Left lung (tissue), 10 donors: ENCODE measurements around the gene ZNF429. TPM values are rescaled to one million over a fixed set of nuclear protein-coding genes. Genes with fewer than 3 reads are reported as not detected.
"Not testable (repeated sequence)": the region's sequence is repeated elsewhere in the genome, so short reads cannot be mapped to it uniquely, and the experiment has no call there.

Experiments
- ATAC-seq: fragments of 200-7000 bp; cut with Tn5 transposase; one replicate; pipeline ENCODE4 v1.9.1; 2020; ENCODE audit warnings: moderate library complexity
- DNase-seq, 4 donors: peaks; one replicate each; pipeline ENCODE4 v3.0.0-alpha.2; 2013 to 2020
- H3K27ac ChIP-seq, 2 donors: fragments of 200-600 bp; sonication (generic) in 1 of 2; one replicate each; pipeline versions ENCODE4 v1.5.0 to v1.8.0; 2020 to 2021
- H3K27me3 ChIP-seq, 2 donors: fragments of 200-600 bp; sonication (generic) in 1 of 2; one replicate each; pipeline versions ENCODE4 v1.5.0 to v1.8.0; 2020 to 2021
- H3K36me3 ChIP-seq, 2 donors: fragments of 200-600 bp; sonication (generic) in 1 of 2; one replicate each; pipeline versions ENCODE4 v1.5.0 to v1.8.0; 2020 to 2021
- H3K4me1 ChIP-seq, 2 donors: fragments of 200-600 bp; one replicate each; pipeline ENCODE4 v1.8.0; 2021
- H3K4me3 ChIP-seq, 2 donors: fragments of 200-600 bp; sonication (generic) in 1 of 2; one replicate each; pipeline versions ENCODE4 v1.5.0 to v1.8.0; 2020 to 2021; ENCODE audit warnings: mild to moderate bottlenecking in 1 of 2
- H3K9me3 ChIP-seq, 2 donors: fragments of 200-600 bp; sonication (generic) in 1 of 2; one replicate each; pipeline versions ENCODE4 v1.5.0 to v1.8.0; 2020 to 2021
- CTCF ChIP-seq, 2 donors: fragments of 200-600 bp; sonication (generic) in 1 of 2; IDR thresholded peaks; one replicate each; pipeline versions ENCODE4 v1.5.0 to v1.8.0; 2021; ENCODE audit warnings: antibody characterized with exemption in 2 of 2
- intact Hi-C, 2 donors: fragments of 100-400 bp; cut with DNase I; formaldehyde crosslinking; loops; one replicate each; pipeline versions ENCODE4 v1.11.2 to v1.14.2; 2022
- polyA plus RNA-seq, 6 donors: library from polyadenylated mRNA; unstranded; fragments of 120-200 nt; gene quantifications; one replicate each; pipeline ENCODE4 v1.2.1, GENCODE V29; 2013; ENCODE audit not compliant: insufficient read length in 6 of 6
- total RNA-seq, 2 donors: library from RNA; stranded (reverse); fragmentation: NEBNext Ultra II Directional; extraction: Animal tissue kit (Norgen Biotek cat#: 25700); gene quantifications; one replicate each; pipeline ENCODE4 v1.2.1, GENCODE V29; 2021
- donor health status: DM: no; HTN: yes; CAD: no.
- donor health status: DM: no; HTN: no; CAD: no.

Gene ZNF429
- total and polyA plus RNA-seq, 8 donors = 12.5 to 31.7 (median 26.3) TPM

GRCh38 chr19:21513651-21514050, 8.2 kb downstream of the ZNF429 start:
- intact Hi-C loops = no loop called here
- H3K9me3 ChIP-seq = peaks cover 0 to 25% of the 10 kb centered on the region in 2 donors
- no peaks in the 10 kb centered on the region for H3K27me3 ChIP-seq
- DNase-seq (no peak), ATAC-seq (no peak)
- peaks cover 0 to 10% of the 10 kb centered on the region in 2 donors for H3K4me1 ChIP-seq
- H3K27ac ChIP-seq = no peak overlapping the region
- no peak for TF ChIP-seq CTCF (IDR thresholded peaks at IDR 0.05)
- H3K36me3 ChIP-seq = peaks cover 0 to 5% of the 10 kb centered on the region in 2 donors
- no peak overlapping the region for H3K4me3 ChIP-seq

- intact Hi-C loops = no loop called here
- no peak for ATAC-seq
- Histone ChIP-seq H3K4me3 (no peak overlapping the region), H3K4me1 (no peaks in the 10 kb centered on the region), H3K36me3 (peaks cover 0 to 61% of the 10 kb centered on the region in 2 donors), H3K27me3 (no peaks in the 10 kb centered on the region), H3K9me3 (peaks cover 0 to 79% of the 10 kb centered on the region in 2 donors), H3K27ac (no peak overlapping the region)
- TF ChIP-seq CTCF (IDR thresholded peaks at IDR 0.05) = no peak
- DNase-seq = no peak
These were observed 14.1 kb downstream of the ZNF429 start for GRCh38 chr19:21519488-21519887.

- ATAC-seq = no peak
- intact Hi-C loops = no loop called here
- no peak overlapping the region for H3K4me3 ChIP-seq
- no peak for TF ChIP-seq CTCF (IDR thresholded peaks at IDR 0.05)
- H3K27me3 ChIP-seq = no peaks in the 10 kb centered on the region
- no peaks in the 10 kb centered on the region for H3K4me1 ChIP-seq
- no peak for DNase-seq
- H3K36me3 ChIP-seq = peaks cover 0 to 87% of the 10 kb centered on the region in 2 donors
- H3K27ac ChIP-seq = no peak overlapping the region
- peaks cover 4 to 49% of the 10 kb centered on the region in 2 donors for H3K9me3 ChIP-seq
These were observed 27.5 kb downstream of the ZNF429 start for GRCh38 chr19:21532904-21533303.

- H3K36me3 ChIP-seq = peaks cover 0 to 65% of the 10 kb centered on the region in 2 donors
- DNase-seq, intact Hi-C loops, H3K27me3 ChIP-seq, ATAC-seq, H3K27ac ChIP-seq, H3K4me1 ChIP-seq, H3K4me3 ChIP-seq: not testable (repeated sequence)
- H3K9me3 ChIP-seq = peaks cover 16 to 82% of the 10 kb centered on the region in 2 donors
These were observed 31.4 kb downstream of the ZNF429 start for GRCh38 chr19:21536741-21537290.

GRCh38 chr19:21559444-21559843, 54.0 kb downstream of the ZNF429 start:
- Histone ChIP-seq H3K4me3 (no peak overlapping the region), H3K27ac (no peak overlapping the region), H3K4me1 (no peaks in the 10 kb centered on the region), H3K36me3 (peaks cover 0 to 81% of the 10 kb centered on the region in 2 donors), H3K27me3 (no peaks in the 10 kb centered on the region), H3K9me3 (peaks cover 0 to 77% of the 10 kb centered on the region in 2 donors)
- DNase-seq = no peak
- intact Hi-C loops = no loop called here
- ATAC-seq = no peak
- no peak for TF ChIP-seq CTCF (IDR thresholded peaks at IDR 0.05)

- H3K36me3 ChIP-seq = peaks cover 0 to 35% of the 10 kb centered on the region in 2 donors
- peaks cover 0 to 30% of the 10 kb centered on the region in 2 donors for H3K9me3 ChIP-seq
- no peaks in the 10 kb centered on the region for H3K27me3 ChIP-seq
- intact Hi-C loops = no loop called here
- H3K27ac ChIP-seq = no peak overlapping the region
- ATAC-seq (no peak), DNase-seq (no peak)
- H3K4me3 ChIP-seq = no peak overlapping the region
- H3K4me1 ChIP-seq = peaks cover 0 to 23% of the 10 kb centered on the region in 2 donors
- TF ChIP-seq CTCF (IDR thresholded peaks at IDR 0.05) = no peak
These were observed 59.0 kb downstream of the ZNF429 start for GRCh38 chr19:21564406-21564805.
